ENCODE measurements around the gene KXD1.
"Not testable (repeated sequence)": the region's sequence is repeated elsewhere in the genome, so short reads cannot be mapped to it uniquely, and the experiment has no call there.

The KXD1 gene

GRCh38 chr19:18587561-18587960, 29.9 kb downstream of the KXD1 start:
- DNase-seq = no peak

DNA sequence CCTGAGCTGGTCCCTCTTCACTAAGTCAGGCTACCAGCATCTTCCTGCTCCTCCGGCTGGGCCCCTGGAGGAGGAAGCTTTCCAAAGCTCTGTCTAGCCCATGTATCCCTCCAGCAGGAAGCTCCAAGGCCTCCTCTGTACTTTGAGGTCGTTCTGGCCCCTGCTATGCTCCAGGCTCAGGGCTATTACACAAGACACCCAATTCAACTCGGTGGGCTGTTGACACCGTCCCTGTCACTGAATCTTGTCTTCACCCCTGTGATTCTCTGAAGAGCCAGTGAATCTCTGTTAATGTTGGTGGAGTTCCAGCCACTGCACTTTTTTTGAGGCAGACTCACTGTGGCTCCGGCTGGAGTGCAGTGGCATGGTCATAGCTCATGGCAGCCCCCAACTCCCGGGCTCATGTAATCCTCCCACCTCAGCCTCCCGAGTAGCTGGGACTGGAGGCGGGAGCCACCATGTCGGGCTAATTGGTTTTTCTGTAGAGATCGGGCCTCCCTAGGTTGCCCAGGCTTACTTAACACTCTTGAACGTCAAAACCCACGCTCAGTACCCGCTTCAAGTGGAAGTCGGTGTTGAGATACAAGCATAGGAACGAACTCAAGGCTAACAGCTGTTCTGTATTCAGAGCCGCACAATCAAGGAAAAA, 30.4 kb downstream of the KXD1 start:
- DNase-seq = no peak

DNA sequence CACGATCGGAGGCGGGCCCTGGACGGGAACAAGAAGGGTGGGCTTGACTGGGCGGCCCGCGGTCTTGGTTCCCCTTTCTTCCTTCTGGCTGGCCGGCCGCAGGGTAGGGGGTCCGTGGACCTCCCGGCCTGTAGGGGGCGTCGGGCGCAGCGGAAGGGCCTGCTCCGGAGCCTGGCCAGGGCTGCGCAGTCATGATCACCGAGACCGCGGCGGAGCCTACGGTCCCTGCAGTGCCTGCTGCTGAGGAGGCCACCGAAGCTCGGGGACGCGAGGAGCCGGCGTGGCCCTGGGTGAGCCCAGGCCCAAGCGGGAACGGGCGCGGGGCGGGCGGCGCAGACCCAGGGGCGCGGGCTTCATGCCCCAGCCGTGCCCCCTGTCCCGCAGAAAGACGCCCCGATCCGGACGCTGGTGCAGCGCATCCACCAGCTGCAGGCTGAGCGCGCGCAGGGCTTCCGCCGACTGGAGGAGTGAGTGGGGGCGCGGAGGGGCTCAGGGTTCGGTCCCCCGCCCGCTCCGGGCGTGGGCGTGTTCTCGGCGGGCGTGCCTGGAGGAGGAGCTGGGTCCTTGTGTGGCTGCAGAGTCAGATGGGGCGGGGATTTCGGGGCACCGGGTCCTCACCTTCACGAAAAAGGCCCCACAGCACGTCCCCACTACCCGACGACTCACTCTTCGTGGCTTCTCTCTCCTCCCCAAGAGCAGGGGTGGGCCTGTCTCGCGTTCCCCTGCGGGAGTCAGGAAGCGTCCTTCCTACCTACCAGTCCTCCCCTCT, 31.1 kb downstream of the KXD1 start, which contains the start of gene REX1BD:
REX1BD (plus strand) TSS at position 188 of the 769 bp plus-strand sequence; CDS start at position 192, 4 bp downstream.
- peak; percentile 95 for DNase-seq

DNA sequence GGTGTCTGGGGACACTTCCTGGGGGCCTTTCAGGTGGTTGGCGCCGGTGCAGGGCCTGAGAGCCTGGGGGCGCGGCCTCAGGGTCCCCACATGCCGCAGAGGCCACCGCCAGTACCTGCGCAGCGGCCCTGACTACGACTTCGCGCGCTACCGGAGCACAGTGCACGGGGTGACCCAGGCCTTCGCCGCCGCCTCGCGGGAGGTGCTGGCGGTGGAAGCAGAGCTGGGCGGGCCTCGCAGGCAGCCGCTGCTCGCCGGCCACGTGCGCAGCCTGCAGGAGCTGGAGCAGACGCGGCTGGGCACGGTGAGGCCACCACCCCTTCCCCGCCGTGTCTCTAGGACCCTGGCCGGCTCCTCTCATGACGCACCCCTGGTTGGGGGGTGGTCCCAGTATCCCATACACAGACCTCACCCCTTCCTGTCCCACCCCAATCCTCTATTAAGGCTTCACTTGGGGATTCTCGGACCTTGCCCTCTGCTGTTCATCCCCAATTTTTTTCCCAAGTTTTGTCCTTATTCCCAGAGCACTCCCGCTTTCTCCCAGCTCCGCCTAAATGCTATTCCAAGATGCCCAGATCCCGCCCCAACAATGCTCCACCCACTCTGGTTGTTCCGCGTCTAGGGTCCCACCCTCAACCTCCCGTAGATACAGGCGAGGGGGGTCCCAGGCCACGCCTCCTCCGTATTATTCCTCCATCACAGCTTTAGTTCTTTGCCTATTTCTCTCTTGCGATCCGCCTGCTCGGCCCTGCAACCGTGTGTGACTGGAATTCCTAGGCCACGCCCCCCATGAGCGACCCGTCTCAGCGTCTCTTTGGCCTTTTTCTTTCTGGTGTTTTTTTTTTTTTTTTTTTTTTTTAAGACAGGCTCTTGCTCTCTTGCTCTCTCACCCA, 32.0 kb downstream of the KXD1 start:
- DNase-seq = peak; percentile 90

- DNase-seq = no peak
Measured at GRCh38 chr19:18590273-18591272, 32.9 kb downstream of the KXD1 start.

- DNase-seq = no peak
Measured at GRCh38 chr19:18591735-18592385, 34.2 kb downstream of the KXD1 start.

DNA sequence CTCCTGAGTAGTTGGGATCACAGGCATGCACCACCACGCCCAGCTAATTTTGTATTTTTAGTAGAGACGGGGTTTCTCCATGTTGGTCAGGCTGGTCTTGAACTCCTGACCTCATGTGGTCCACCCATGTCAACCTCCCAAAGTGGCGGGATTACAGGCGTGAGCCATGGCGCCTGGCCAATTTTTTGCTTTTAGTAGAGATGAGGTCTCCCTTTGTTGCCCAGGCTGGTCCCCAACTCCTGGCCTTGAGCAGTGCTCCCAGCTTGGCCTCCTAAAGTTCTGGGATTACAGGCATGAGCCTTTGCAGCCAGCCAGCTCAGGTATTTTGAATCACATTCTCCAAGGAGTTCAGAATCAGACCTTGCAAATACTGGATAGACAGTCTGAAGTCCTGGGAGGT, 35.1 kb downstream of the KXD1 start:
- not testable (repeated sequence) for DNase-seq

DNA sequence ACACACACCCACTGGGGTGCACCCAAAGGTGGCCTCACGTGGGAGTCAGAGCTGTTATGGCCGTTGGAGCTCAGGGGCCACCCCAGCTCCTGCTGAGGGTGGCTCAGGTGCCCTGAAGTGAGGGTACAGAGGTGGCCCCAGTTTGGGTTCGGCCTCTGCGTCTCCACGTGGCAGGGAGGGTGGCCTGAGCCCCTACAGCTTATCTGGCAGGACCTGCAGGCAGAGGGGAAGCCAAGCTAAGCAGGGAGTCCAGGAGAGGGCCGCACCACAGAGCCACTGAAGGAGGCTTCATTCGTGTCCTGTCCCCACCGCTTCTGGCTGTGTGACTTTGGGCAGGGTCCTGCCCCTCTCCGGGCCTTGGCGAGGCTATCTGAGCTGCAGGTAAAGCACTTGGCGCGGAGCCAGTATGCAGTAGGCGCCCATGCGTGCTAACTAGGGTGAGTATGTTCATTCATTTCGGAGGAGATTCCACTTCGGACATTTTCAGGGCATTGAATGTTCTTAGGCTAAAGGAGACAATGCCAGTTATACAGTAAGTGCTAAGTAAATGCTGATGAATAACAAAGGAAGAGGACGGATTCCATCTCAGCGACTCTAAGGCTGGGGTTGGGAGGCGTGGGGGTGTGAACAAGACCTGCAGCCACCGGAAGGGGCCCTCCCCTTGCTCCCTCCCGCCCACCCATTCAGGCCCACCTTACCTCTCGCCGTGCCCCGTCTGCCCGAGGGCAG, 35.9 kb downstream of the KXD1 start:
- DNase-seq = no peak

GRCh38 chr19:18594096-18594823, 36.6 kb downstream of the KXD1 start:
- DNase-seq = peak; percentile 90

GRCh38 chr19:18594824-18595373, 37.2 kb downstream of the KXD1 start:
- no peak for DNase-seq

GRCh38 chr19:18595475-18595874, 37.8 kb downstream of the KXD1 start:
- no peak for DNase-seq

GRCh38 chr19:18596752-18597157, 39.1 kb downstream of the KXD1 start:
- DNase-seq = no peak

DNA sequence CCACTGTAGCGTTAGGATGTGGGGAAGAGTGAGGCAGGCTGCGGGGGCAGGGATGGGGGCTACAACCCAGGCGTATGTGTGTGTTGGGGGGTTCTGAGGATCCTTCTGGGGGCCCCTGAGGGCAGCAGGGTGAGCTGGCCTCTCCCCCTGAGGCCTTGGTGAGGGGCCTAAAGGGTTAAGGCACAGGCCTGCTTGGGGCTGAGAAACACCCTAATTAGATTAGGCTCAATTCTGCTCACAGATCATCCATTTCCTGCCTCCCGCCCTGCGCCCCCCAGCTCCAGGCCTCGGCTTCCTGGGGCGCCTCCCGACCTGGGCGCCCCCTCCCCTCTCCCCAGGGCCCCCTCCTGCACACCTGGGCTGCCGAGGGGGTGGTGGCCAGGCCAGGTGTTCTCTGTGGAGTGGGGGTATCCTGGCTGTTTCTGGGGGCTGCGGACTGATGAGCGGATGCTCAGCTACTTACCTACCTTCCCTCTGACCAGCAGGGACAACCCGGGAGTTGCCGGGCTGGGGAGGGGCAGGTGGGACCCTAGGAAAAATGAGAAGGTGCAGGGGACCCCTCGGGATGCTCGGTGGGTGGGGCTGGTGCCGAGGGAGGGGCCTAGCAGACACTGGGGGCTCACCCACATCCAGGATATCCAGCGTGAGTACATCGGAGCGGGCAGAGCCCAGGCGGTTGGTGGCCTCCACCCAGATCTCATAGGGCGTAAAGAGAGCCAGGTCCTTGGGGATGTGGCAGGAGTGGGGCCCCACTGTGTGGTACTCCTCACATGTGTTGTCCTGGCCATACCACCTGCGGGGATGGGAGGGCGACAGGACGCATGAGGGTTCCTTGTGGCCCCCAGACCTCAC, 40.4 kb downstream of the KXD1 start:
- no peak for DNase-seq

DNA sequence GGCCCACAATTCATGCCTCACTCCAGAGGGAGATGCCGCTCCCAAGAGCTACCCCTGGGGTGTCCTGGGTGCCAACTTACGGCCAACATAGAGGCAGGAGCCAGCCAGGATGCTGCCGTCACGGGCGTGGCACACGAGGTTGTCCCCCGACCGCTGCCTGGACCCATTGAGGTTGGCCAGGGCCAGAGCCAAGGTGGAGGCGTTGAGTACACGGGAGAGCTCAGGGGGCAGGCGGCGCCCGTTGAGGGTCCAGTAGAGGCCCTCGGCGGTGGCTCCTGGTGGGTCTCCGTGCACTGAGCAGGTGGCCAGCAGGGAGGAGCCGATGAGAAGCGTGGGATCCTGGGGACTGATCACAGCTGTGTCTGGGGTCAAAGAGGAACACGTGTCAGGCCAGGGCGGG, 41.8 kb downstream of the KXD1 start:
- DNase-seq = no peak

GRCh38 chr19:18600692-18601397, 43.2 kb downstream of the KXD1 start:
- not testable (repeated sequence) for DNase-seq

DNA sequence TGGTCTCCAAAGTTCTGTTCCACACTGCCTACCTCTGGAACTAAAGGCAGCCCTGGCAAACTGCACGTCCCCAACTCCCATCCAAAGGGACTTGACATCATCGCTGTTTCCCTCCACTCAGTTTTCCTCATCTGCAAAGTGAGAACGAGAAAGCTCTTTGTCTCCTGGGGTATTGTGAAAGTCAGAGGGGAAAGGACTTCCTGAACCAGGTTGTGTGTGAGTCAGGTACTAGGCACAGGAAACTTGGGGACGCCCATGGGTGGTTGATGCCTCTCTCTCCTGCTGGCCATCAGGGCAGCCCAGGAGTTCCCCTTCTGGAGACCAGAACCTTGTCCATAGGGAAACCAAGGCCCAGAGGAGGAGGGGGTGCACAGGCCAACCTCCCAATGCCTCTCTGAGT, 44.2 kb downstream of the KXD1 start:
- DNase-seq = no peak

GRCh38 chr19:18603255-18603957, 45.7 kb downstream of the KXD1 start:
- no peak for DNase-seq
